HL-60 (cell line): ENCODE measurements around the gene EGFR.

Source experiments
- CTCF ChIP-seq: IDR thresholded peaks from one replicate; pipeline ENCODE4 v1.5.1; 2011; ENCODE audit warnings: low read length, control low read depth, inconsistent platforms; ENCODE audit not compliant: insufficient read depth
- GABPA ChIP-seq: IDR thresholded peaks from 2 replicates; pipeline ENCODE4 v1.6.1; 2012; ENCODE audit warnings: low read depth
- POLR2AphosphoS5 ChIP-seq: IDR thresholded peaks from 2 replicates; pipeline ENCODE4 v1.6.1; 2012; ENCODE audit warnings: low read depth
- REST ChIP-seq: IDR thresholded peaks from 2 replicates; pipeline ENCODE4 v1.6.1; 2012; ENCODE audit warnings: low read depth; ENCODE audit not compliant: insufficient replicate concordance

DNA sequence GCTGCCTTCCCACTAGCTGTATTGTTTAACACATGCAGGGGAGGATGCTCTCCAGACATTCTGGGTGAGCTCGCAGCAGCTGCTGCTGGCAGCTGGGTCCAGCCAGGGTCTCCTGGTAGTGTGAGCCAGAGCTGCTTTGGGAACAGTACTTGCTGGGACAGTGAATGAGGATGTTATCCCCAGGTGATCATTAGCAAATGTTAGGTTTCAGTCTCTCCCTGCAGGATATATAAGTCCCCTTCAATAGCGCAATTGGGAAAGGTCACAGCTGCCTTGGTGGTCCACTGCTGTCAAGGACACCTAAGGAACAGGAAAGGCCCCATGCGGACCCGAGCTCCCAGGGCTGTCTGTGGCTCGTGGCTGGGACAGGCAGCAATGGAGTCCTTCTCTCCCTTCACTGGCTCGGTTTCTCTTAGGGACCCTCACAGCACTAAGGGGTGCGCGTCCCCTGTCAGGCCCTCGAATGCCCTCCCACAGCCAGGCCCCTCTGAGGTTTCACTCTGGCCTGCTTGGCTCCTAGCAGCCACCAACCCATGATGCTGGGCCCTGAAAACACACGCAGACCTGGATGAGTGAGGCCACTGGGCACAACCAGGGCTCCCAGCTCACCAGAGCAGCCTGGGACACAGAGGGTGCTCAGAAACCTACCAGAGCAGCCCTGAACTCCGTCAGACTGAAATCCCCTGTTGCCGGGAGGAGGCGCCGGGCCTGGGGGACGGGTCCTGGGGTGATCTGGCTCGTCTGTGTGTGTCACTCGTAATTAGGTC, 173.3 kb downstream of the EGFR start:
- TF ChIP-seq CTCF (no peak), POLR2AphosphoS5 (no peak), REST (no peak), GABPA (no peak)
